ENCODE data around the gene DUSP11.

DUSP11 gene

DNA sequence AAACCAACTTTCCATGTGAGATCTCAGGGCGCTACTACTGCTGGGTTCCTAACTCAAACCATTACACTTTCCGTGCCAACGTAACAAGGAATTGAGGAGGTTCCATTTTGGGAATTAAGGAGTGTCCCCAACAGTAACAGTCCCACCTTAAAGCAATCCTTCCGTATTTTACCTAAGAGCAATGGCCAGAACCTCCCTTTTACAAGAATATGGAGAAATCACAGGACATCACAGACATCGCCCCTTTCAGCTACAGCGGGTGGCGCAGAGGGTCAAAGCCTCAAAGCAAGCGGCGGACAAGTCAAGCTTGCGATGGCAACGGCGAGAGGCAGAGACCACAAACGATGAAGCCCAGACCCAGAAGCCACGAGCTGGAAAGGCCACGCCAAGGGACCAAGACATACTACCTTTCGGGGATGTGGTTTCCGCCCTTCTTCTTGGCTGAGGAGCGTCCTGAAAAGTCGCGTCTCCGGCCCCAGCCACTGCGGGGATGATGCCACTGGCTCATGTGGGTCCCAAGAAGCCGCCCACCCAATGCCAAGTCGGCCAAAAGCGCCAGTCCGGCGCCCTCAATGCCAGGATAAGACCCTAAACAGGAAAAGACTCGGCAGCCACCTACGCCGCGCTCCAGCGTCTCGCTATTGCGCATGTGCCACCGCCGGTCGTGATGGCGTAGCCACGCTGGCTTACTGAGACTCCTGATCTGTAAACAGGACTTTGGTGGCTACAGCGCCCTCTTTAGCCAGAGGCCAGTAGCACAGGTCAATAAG is at the start of gene DUSP11 (continued):
- TF ChIP-seq ZNF571 (tag by site-specific recombination; IDR thresholded peaks at IDR 0.05) (no peak), SCRT1 (tag by site-specific recombination; IDR thresholded peaks at IDR 0.05; ENCODE audit: borderline replicate concordance) (no peak), ZNF169 (tag by site-specific recombination; IDR thresholded peaks at IDR 0.05) (no peak), ZNF146 (tag by site-specific recombination; IDR thresholded peaks at IDR 0.05) (no peak), PRDM1 (tag by site-specific recombination; IDR thresholded peaks at IDR 0.05) (no peak), ZNF335 (tag by site-specific recombination; conservative IDR thresholded peaks at IDR 0.05) (peak; percentile 79; the same call in 1 of the 2 replicates), ZNF768 (tag by site-specific recombination; IDR thresholded peaks at IDR 0.05) (no peak), ZNF501 (tag by site-specific recombination; IDR thresholded peaks at IDR 0.05) (no peak; the same call in 1 of the 2 replicates), EGR2 (tag by site-specific recombination; IDR thresholded peaks at IDR 0.05; ENCODE audit: low read depth) (0 out of 2 replicates have a peak, but pooled peaks have one; percentile 27), ZFHX2 (tag by site-specific recombination; conservative IDR thresholded peaks at IDR 0.05) (peak; percentile 55), ZNF600 (tag by site-specific recombination; IDR thresholded peaks at IDR 0.05) (no peak; the same call in 1 of the 2 replicates), ZNF623 (tag by site-specific recombination; IDR thresholded peaks at IDR 0.05) (no peak), ZNF76 (tag by site-specific recombination; IDR thresholded peaks at IDR 0.05; ENCODE audit: borderline replicate concordance, low read depth) (no peak), KLF1 (tag by site-specific recombination; IDR thresholded peaks at IDR 0.05) (no peak), ATF2 (tag by site-specific recombination; IDR thresholded peaks at IDR 0.05; ENCODE audit: low read depth) (no peak), ZXDB (tag by site-specific recombination; IDR thresholded peaks at IDR 0.05) (0 out of 2 replicates have a peak, but pooled peaks have one; percentile 34)

DNA sequence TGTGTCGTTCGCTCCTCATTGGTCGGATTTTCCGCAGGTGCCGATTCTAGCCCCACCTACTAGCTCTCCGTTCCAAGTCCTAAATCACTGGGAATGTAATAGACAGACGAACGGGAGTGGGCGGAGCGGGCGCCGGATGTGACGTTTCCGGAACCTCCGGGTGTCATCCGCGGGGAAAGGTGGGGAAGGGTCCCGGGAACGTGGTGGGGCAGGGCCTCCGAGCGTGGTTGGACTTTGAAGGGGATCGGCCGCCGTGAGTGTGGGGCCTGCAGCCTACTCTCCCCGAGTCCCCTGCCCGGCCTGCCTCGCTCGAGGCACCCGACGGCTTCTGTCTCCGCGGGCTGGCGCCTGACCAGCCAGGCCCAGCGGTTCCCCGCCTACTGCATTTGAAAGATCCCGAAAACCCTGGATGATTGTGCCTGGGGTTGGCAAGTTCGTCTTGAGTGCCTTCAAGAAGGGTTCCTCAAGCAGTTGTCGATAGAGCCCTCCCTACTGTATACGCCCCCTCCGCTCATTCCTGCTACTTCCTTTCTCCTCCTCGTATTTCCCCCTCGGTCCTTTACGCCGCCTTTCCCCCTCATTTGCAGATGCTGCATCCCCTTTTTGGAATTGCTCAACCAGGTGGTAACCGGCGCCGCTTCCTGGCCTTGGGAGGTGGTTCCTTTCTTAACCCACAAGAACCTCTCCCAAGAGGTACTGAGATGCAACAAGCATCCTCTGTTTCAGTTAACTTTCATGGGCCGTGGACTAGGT is 49.1 kb upstream of the DUSP11 start, which contains the start of gene STAMBP:
STAMBP (plus strand) TSS at position 144 of the 753 bp plus-strand sequence. CDS start 1,896 bp downstream, outside the sequence.
- Histone ChIP-seq H3K27ac (ENCODE audit: extremely low read depth, low read depth, low read length) (peak within 1 kb of the TSS; percentile 80), H3K4me1 (ENCODE audit: control insufficient read depth, insufficient read depth, low read length) (0 out of 2 replicates have a peak, but pooled peaks cover 4% of the 10 kb centered on the region), H3K36me3 (ENCODE audit: control insufficient read depth in 2 of 2, insufficient read depth in 1 of 2, low read length in 2 of 2) (peaks cover 18 to 33% of the 10 kb centered on the region in 2 experiments), H3K9me3 (ENCODE audit: control insufficient read depth, insufficient read depth, low read depth, low read length) (no peaks in the 10 kb centered on the region), H3K4me3 (ENCODE audit: low read depth, low read length) (peak within 1 kb of the TSS; percentile 91)
- POLR2A ChIA-PET, result interaction anchor here (0.6 to 1.9 kb wide), 14 partner anchors 10 to 562 kb away, joined by 3 to 11 read pairs (median 5); partner anchors contain the start of genes MOB1A, MTHFD2 and TPRKB
- CTCF ChIA-PET, result interaction anchor here (0.6 to 7.7 kb wide), 10 partner anchors 11 to 785 kb away, joined by 3 to 155 read pairs (median 3); partner anchors contain the start of gene BOLA3
- TF ChIP-seq ZNF423 (tag by site-specific recombination; IDR thresholded peaks at IDR 0.05) (no peak), SP3 (tag by site-specific recombination; IDR thresholded peaks at IDR 0.05) (peak; percentile 86), MEIS1 (CRISPR knock-in tag; IDR thresholded peaks at IDR 0.05; ENCODE audit: borderline replicate concordance) (peak; percentile 1; the same call in 1 of the 2 replicates), GFI1B (tag by site-specific recombination; IDR thresholded peaks at IDR 0.05) (no peak), SCRT1 (tag by site-specific recombination; IDR thresholded peaks at IDR 0.05; ENCODE audit: borderline replicate concordance) (no peak), ZBTB20 (tag by site-specific recombination; IDR thresholded peaks at IDR 0.05) (peak; percentile 97), ZNF621 (tag by site-specific recombination; IDR thresholded peaks at IDR 0.05) (no peak), KLF16 (tag by site-specific recombination; IDR thresholded peaks at IDR 0.05) (peak; percentile 95), GLIS2 (tag by site-specific recombination; IDR thresholded peaks at IDR 0.05) (no peak), ZNF366 (tag by site-specific recombination; conservative IDR thresholded peaks at IDR 0.05) (peak; percentile 39; the same call in 1 of the 2 replicates), MZF1 (tag by site-specific recombination; IDR thresholded peaks at IDR 0.05; ENCODE audit: borderline replicate concordance) (peak; percentile 54; the same call in 1 of the 2 replicates), ZNF76 (tag by site-specific recombination; IDR thresholded peaks at IDR 0.05; ENCODE audit: borderline replicate concordance, low read depth) (peak; percentile 49; the same call in 1 of the 2 replicates), ZNF335 (tag by site-specific recombination; conservative IDR thresholded peaks at IDR 0.05) (peak; percentile 91), SP2 (tag by site-specific recombination; IDR thresholded peaks at IDR 0.05) (peak; percentile 85), ZBTB48 (tag by site-specific recombination; IDR thresholded peaks at IDR 0.05) (peak; percentile 64)
- TF ChIP-seq, protein P1, sequence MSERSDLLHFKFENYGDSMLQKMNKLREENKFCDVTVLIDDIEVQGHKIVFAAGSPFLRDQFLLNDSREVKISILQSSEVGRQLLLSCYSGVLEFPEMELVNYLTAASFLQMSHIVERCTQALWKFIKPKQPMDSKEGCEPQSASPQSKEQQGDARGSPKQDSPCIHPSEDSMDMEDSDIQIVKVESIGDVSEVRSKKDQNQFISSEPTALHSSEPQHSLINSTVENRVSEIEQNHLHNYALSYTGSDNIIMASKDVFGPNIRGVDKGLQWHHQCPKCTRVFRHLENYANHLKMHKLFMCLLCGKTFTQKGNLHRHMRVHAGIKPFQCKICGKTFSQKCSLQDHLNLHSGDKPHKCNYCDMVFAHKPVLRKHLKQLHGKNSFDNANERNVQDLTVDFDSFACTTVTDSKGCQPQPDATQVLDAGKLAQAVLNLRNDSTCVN (tag by site-specific recombination; optimal IDR thresholded peaks at IDR 0.05), result peak; percentile 29
- TF ChIP-seq, protein P2, sequence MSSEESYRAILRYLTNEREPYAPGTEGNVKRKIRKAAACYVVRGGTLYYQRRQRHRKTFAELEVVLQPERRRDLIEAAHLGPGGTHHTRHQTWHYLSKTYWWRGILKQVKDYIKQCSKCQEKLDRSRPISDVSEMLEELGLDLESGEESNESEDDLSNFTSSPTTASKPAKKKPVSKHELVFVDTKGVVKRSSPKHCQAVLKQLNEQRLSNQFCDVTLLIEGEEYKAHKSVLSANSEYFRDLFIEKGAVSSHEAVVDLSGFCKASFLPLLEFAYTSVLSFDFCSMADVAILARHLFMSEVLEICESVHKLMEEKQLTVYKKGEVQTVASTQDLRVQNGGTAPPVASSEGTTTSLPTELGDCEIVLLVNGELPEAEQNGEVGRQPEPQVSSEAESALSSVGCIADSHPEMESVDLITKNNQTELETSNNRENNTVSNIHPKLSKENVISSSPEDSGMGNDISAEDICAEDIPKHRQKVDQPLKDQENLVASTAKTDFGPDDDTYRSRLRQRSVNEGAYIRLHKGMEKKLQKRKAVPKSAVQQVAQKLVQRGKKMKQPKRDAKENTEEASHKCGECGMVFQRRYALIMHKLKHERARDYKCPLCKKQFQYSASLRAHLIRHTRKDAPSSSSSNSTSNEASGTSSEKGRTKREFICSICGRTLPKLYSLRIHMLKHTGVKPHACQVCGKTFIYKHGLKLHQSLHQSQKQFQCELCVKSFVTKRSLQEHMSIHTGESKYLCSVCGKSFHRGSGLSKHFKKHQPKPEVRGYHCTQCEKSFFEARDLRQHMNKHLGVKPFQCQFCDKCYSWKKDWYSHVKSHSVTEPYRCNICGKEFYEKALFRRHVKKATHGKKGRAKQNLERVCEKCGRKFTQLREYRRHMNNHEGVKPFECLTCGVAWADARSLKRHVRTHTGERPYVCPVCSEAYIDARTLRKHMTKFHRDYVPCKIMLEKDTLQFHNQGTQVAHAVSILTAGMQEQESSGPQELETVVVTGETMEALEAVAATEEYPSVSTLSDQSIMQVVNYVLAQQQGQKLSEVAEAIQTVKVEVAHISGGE (tag by site-specific recombination; conservative IDR thresholded peaks at IDR 0.05; ENCODE audit: low read depth), result peak; percentile 90

Data from HEK293 (cell line).